Measurements from ENCODE around the gene GFOD2. TPM values are rescaled to one million over a fixed set of nuclear protein-coding genes. Genes with fewer than 3 reads are reported as not detected.

GFOD2 gene
- total and polyA plus RNA-seq, 2 of the 8 experiments (the other 6 are each of a cell fraction or from before 2014, with no cell fraction given), result 21.4 to 33.2 TPM

GRCh38 chr16:67664258-67664657, 54.9 kb downstream of the GFOD2 start (continued):
- no peak for TF ChIP-seq HDAC6 (IDR thresholded peaks at IDR 0.05; ENCODE audit: low read depth, low read length)

All from H1 (cell line).